GM23338 (cell line): ENCODE measurements around the gene FAM110A.

Experiments
- CREB1 ChIP-seq: fragments of 250-450 bp; sonication (Bioruptor Pico); IDR thresholded peaks from 2 replicates; pipeline ENCODE4 v1.5.0; 2020; ENCODE audit warnings: low read depth, mild to moderate bottlenecking, moderate library complexity
- CTCF ChIP-seq, 2 experiments: fragments of 200-600 bp in 1 of 2; sonication (generic) in 1 of 2; conservative IDR thresholded peaks; 2 replicates each; pipeline versions ENCODE4 v1.5.1 to v1.6.1; 2016 to 2017; ENCODE audit warnings: antibody characterized with exemption in 2 of 2, low read depth in 2 of 2, mild to moderate bottlenecking in 2 of 2, moderate library complexity in 1 of 2
- EZH2 ChIP-seq: fragments of 200-600 bp; sonication (generic); IDR thresholded peaks from one replicate; pipeline ENCODE4 v1.8.0; 2017; ENCODE audit warnings: antibody characterized with exemption, mild to moderate bottlenecking, low read depth; ENCODE audit not compliant: unreplicated experiment
- POLR2AphosphoS5 ChIP-seq: IDR thresholded peaks from 2 replicates; pipeline ENCODE4 v1.6.1; 2016; ENCODE audit warnings: antibody characterized with exemption, low read depth
- STAT1 ChIP-seq: IDR thresholded peaks from one replicate; pipeline ENCODE4 v1.6.1; 2016; ENCODE audit warnings: antibody characterized with exemption; ENCODE audit not compliant: unreplicated experiment
- ZNF114 ChIP-seq: fragments of 250-450 bp; sonication (Bioruptor Pico); IDR thresholded peaks from 2 replicates; pipeline ENCODE4 v1.5.0; 2020; ENCODE audit warnings: mild to moderate bottlenecking, moderate library complexity

GRCh38 chr20:843912-844311, 10.4 kb downstream of the FAM110A start:
- TF ChIP-seq STAT1 (no peak), CTCF (conservative IDR thresholded peaks at IDR 0.05; ENCODE audit: low read depth in 2 of 2) (no peak), POLR2AphosphoS5 (no peak), ZNF114 (CRISPR knock-in tag) (no peak), EZH2 (no peak), CREB1 (no peak)
